Body of pancreas (tissue), 4 donors: ENCODE measurements around the gene C2CD4A. TPM values are rescaled to one million over a fixed set of nuclear protein-coding genes. Genes with fewer than 3 reads are reported as not detected.

Experiments used
- ATAC-seq: fragments of 150-250 bp; one replicate; pipeline ENCODE4 v1.9.1; 2016
- DNase-seq, 4 donors: peaks; one replicate each; pipeline ENCODE4 v3.0.0-alpha.2; 2019
- H3K27ac ChIP-seq, 4 donors: fragments of 200-600 bp; sonication (generic); 1 replicate in 3 of 4; 2 replicates in 1 of 4; pipeline versions ENCODE4 v1.5.1 to v1.6.1; 2016 to 2019; ENCODE audit warnings: mild to moderate bottlenecking in 1 of 4, mixed read lengths in 1 of 4, moderate library complexity in 1 of 4
- H3K27me3 ChIP-seq, 2 donors: fragments of 200-600 bp; sonication (generic); one replicate each; pipeline ENCODE4 v1.6.0; 2016; ENCODE audit warnings: mild to moderate bottlenecking in 1 of 2
- H3K36me3 ChIP-seq, 2 donors: fragments of 200-600 bp; sonication (generic); replicated peaks in 1 of 2; 2 replicates each; pipeline ENCODE4 v1.5.1; 2016; ENCODE audit warnings: low read depth in 2 of 2; ENCODE audit not compliant: insufficient read depth in 1 of 2
- H3K4me1 ChIP-seq: fragments of 200-600 bp; sonication (generic); one replicate; pipeline ENCODE4 v1.6.0; 2016
- H3K4me3 ChIP-seq, 2 donors: fragments of 200-600 bp; sonication (generic); 1 replicate in 1 of 2; 2 replicates in 1 of 2; pipeline ENCODE4 v1.5.1; 2016 to 2019
- H3K9me3 ChIP-seq, 3 donors: fragments of 200-600 bp; sonication (generic); 1 replicate in 2 of 3; 2 replicates in 1 of 3; pipeline ENCODE4 v1.5.1; 2016
- CTCF ChIP-seq, 7 experiments: fragments of 450-650 bp in 4 of 7; fragments of 200-600 bp in 3 of 7; sonication (generic) in 3 of 7; IDR thresholded peaks; one replicate each; pipeline ENCODE4 v1.5.1; 2016 to 2019; ENCODE audit warnings: antibody characterized with exemption in 7 of 7
- POLR2A ChIP-seq, 3 donors: fragments of 450-650 bp; IDR thresholded peaks; one replicate each; pipeline ENCODE4 v1.6.1; 2016; ENCODE audit warnings: antibody characterized with exemption in 3 of 3, mild to moderate bottlenecking in 2 of 3
- whole genome bisulfite sequencing, 2 donors: methylation state at CpG; one replicate each; pipeline ENCODE4 v1.1.5; 2017; 5-methylcytosine and 5-hydroxymethylcytosine counted together
- intact Hi-C: fragments of 100-400 bp; cut with DNase I; formaldehyde crosslinking; loops from one replicate; pipeline ENCODE4 v1.15.1; 2023
- total RNA-seq, 2 donors: library from RNA; depleted of rRNA; stranded (reverse); fragments of >200 nt; gene quantifications; one replicate each; pipeline ENCODE4 v1.1.0, GENCODE V29; 2016

C2CD4A gene
- total RNA-seq, 2 donors from 2014 or later, result 1.6 to 2.1 TPM

GRCh38 chr15:62119227-62119864, 52.6 kb downstream of the C2CD4A start:
- DNase-seq, result peak in 3 of 4 donors; percentile 29 to 62 (median 56)
- WGBS, 2 donors, result 62 to 64% methylated on average over 7 of the region's 7 CpGs
- intact Hi-C loops, result no loop called here
- ATAC-seq, result peak; percentile 79
- peak overlapping the region; percentile 65 to 85 (median 73) for H3K27ac ChIP-seq
- no peaks in the 10 kb centered on the region for H3K36me3 ChIP-seq
- no peak overlapping the region for H3K4me3 ChIP-seq
- peaks cover 37% of the 10 kb centered on the region for H3K4me1 ChIP-seq
- no peak for TF ChIP-seq CTCF (IDR thresholded peaks at IDR 0.05)
- TF ChIP-seq POLR2A (IDR thresholded peaks at IDR 0.05), result peak in 1 of 3 donors; percentile 35
- no peaks in the 10 kb centered on the region for H3K9me3 ChIP-seq
- H3K27me3 ChIP-seq, result no peaks in the 10 kb centered on the region

GRCh38 chr15:62119874-62120273, 53.1 kb downstream of the C2CD4A start:
- no peaks in the 10 kb centered on the region for H3K9me3 ChIP-seq
- no peaks in the 10 kb centered on the region for H3K27me3 ChIP-seq
- TF ChIP-seq POLR2A (IDR thresholded peaks at IDR 0.05) (no peak), CTCF (IDR thresholded peaks at IDR 0.05) (no peak)
- WGBS, 2 donors, result 89 to 95% methylated on average over 3 of the region's 3 CpGs
- DNase-seq (no peak), ATAC-seq (no peak)
- H3K36me3 ChIP-seq, result no peaks in the 10 kb centered on the region
- intact Hi-C loops, result no loop called here
- H3K27ac ChIP-seq, result peak overlapping the region; percentile 65 to 85 (median 73)
- H3K4me3 ChIP-seq, result no peak overlapping the region
- H3K4me1 ChIP-seq, result peaks cover 42% of the 10 kb centered on the region

Other genes with a start within 250 kb of the C2CD4A start
- gene VPS13C, start 6.5 kb upstream of the C2CD4A start, total RNA-seq, result 10 to 100 TPM; 67.2 to 68.6 TPM
- gene C2CD4B, start 98.3 kb downstream of the C2CD4A start, total RNA-seq, result 100 to 1,000 TPM in 1 of 2 donors, 10 to 100 TPM in 1; 75.8 to 142 TPM